Type B pancreatic cell (in vitro differentiated cells): ENCODE measurements around the gene LANCL3. TPM values are rescaled to one million over a fixed set of nuclear protein-coding genes. Genes with fewer than 3 reads are reported as not detected.

Experiments used
- DNase-seq: peaks from one replicate; pipeline ENCODE4 v3.0.0; 2021; ENCODE audit warnings: mixed read lengths; ENCODE audit not compliant: unreplicated experiment; ENCODE audit errors: extremely low spot score
- H3K27ac Mint-ChIP-seq: 2 replicates; pipeline ENCODE4 v1.8.0; 2021; ENCODE audit warnings: mild to moderate bottlenecking, mixed read lengths
- H3K27me3 Mint-ChIP-seq: 2 replicates; pipeline ENCODE4 v1.8.0; 2021; ENCODE audit warnings: mixed read lengths
- H3K36me3 Mint-ChIP-seq: 2 replicates; pipeline ENCODE4 v1.8.0; 2021; ENCODE audit warnings: mixed read lengths
- H3K4me1 Mint-ChIP-seq: one replicate; pipeline ENCODE4 v1.8.0; 2021; ENCODE audit warnings: mixed read lengths; ENCODE audit not compliant: unreplicated experiment
- H3K4me3 Mint-ChIP-seq: 2 replicates; pipeline ENCODE4 v1.8.0; 2021; ENCODE audit warnings: mild to moderate bottlenecking, mixed read lengths
- H3K9me3 Mint-ChIP-seq: 2 replicates; pipeline ENCODE4 v1.8.0; 2021; ENCODE audit warnings: mixed read lengths
- total RNA-seq: library from RNA; stranded (reverse); gene quantifications from 2 replicates; pipeline ENCODE4 v1.2.1, GENCODE V29; 2021; ENCODE audit warnings: low replicate concordance
- TF ChIP-seq, protein P1 (sequence below): fragments of 200-600 bp; sonication (generic); conservative IDR thresholded peaks from 2 replicates; pipeline ENCODE4 v1.5.0; 2021; ENCODE audit warnings: antibody characterized with exemption, mild to moderate bottlenecking

The LANCL3 gene
- total RNA-seq, 1 donor from 2014 or later = 1.1 TPM

DNA sequence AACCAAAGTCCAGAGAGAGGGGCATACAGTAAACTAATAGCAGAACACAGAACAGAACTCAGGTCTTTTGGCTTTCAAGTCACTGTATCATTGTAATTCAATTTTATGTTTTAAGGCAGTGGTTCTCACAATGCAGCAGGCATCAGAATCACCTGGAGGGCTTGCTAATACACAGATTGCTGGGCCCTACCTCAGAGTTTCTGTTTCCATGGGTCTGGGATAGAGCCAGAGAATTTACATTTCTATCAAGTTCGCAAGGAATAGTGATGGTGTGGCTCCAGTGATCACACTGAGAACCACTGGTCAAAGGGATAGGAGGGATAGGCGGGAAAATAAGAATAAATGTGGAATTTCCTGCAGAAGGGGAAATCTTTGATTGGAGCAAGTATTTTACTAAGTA, 36.7 kb downstream of the LANCL3 start:
- Mint-ChIP-seq H3K4me3 (no peak overlapping the region), H3K27me3 (peaks cover 34% of the 10 kb centered on the region), H3K36me3 (no peaks in the 10 kb centered on the region), H3K4me1 (no peaks in the 10 kb centered on the region), H3K27ac (no peak overlapping the region), H3K9me3 (no peaks in the 10 kb centered on the region)
- DNase-seq = no peak
- TF ChIP-seq, protein P1, sequence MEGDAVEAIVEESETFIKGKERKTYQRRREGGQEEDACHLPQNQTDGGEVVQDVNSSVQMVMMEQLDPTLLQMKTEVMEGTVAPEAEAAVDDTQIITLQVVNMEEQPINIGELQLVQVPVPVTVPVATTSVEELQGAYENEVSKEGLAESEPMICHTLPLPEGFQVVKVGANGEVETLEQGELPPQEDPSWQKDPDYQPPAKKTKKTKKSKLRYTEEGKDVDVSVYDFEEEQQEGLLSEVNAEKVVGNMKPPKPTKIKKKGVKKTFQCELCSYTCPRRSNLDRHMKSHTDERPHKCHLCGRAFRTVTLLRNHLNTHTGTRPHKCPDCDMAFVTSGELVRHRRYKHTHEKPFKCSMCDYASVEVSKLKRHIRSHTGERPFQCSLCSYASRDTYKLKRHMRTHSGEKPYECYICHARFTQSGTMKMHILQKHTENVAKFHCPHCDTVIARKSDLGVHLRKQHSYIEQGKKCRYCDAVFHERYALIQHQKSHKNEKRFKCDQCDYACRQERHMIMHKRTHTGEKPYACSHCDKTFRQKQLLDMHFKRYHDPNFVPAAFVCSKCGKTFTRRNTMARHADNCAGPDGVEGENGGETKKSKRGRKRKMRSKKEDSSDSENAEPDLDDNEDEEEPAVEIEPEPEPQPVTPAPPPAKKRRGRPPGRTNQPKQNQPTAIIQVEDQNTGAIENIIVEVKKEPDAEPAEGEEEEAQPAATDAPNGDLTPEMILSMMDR = no peak

DNA sequence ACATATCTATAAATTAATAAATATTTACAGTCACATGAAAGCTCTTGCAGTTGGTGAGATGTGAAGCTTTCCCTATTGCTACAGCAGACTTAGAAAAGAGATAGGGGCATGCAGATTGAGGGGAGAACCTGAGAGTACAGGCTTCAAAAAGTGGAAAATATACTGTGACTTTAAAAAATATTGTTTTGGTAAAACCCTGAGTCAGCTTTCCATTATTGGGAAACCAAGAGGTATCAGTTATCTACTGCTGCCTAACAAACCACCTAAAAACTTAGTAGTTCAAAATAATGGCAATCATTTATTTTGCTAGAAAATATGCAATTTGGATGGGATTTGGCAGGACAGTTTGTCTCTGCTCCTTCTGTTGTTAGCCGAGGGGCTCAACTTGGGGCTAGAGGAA, 38.3 kb downstream of the LANCL3 start:
- Mint-ChIP-seq H3K9me3 (no peaks in the 10 kb centered on the region), H3K4me1 (no peaks in the 10 kb centered on the region), H3K4me3 (no peak overlapping the region), H3K27ac (no peak overlapping the region), H3K36me3 (no peaks in the 10 kb centered on the region), H3K27me3 (peaks cover 20% of the 10 kb centered on the region)
- no peak for DNase-seq
- TF ChIP-seq, protein P1 = no peak

DNA sequence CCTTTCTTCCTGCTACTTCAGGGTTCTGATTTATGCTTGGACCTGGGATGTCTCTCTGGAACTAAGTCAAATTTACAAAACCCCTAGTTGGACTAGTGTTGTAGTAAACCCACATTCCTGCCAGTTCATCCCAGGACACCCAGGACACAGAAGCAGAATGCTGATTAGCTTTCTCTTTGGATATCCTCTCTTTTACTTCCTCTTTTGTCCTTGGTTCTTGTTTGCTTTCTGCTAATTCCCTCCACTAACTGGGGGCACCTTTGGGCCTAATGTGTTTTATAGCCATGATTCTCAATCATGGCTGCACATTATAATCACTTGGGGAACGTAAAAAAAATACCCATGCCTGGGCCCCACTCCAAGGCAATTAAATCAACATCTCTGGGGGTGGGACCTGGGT, 42.5 kb downstream of the LANCL3 start:
- DNase-seq = no peak
- H3K4me1 Mint-ChIP-seq = no peaks in the 10 kb centered on the region
- H3K9me3 Mint-ChIP-seq = no peaks in the 10 kb centered on the region
- H3K36me3 Mint-ChIP-seq = no peaks in the 10 kb centered on the region
- H3K4me3 Mint-ChIP-seq = no peak overlapping the region
- H3K27ac Mint-ChIP-seq = no peak overlapping the region
- peaks cover 15% of the 10 kb centered on the region for H3K27me3 Mint-ChIP-seq
- TF ChIP-seq, protein P1 = no peak

DNA sequence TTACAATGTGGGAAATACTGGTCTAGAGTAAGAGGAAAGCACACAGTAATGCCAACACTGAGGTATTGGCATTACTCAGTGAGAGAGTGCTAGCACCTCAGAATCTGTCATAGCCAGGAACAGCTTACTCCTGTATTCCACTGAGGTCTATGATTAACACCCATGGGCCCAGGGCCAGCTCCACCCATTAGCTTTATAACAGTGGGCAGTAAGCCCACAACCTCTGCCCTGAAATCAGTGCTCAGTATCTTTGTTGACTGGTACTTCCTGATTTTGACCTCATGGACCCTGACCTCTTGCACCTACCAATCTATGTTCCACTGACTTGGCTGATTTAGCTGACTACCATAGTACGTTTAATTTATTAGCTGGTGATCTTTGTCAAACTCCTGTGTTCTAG, 56.1 kb downstream of the LANCL3 start:
- Mint-ChIP-seq H3K9me3 (no peaks in the 10 kb centered on the region), H3K27me3 (no peaks in the 10 kb centered on the region), H3K36me3 (no peaks in the 10 kb centered on the region), H3K4me3 (no peak overlapping the region), H3K27ac (no peak overlapping the region), H3K4me1 (no peaks in the 10 kb centered on the region)
- TF ChIP-seq, protein P1 = no peak
- no peak for DNase-seq

DNA sequence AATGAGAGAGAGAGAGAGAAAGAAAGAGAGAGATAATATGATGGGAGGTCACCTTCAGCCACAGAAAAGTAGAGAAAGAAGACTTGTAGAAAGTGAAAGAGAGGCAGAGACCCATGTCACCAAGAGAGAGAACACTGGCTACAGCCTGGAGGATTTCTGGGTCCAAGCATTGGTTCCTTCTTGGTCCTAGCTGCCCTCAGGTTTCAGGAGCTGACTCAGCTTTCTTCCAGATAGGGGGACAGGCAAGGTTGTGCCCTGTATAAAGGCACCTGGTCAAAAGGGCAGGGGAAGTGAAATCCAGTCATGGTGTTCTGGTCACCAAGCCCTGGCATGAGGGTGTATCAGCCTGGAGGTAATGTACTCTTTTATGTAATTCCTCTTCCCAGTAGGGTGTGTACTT, 66.6 kb downstream of the LANCL3 start:
- TF ChIP-seq, protein P1 = no peak
- Mint-ChIP-seq H3K27ac (no peak overlapping the region), H3K4me1 (no peaks in the 10 kb centered on the region), H3K9me3 (no peaks in the 10 kb centered on the region), H3K36me3 (no peaks in the 10 kb centered on the region), H3K27me3 (no peaks in the 10 kb centered on the region), H3K4me3 (no peak overlapping the region)
- DNase-seq = no peak

DNA sequence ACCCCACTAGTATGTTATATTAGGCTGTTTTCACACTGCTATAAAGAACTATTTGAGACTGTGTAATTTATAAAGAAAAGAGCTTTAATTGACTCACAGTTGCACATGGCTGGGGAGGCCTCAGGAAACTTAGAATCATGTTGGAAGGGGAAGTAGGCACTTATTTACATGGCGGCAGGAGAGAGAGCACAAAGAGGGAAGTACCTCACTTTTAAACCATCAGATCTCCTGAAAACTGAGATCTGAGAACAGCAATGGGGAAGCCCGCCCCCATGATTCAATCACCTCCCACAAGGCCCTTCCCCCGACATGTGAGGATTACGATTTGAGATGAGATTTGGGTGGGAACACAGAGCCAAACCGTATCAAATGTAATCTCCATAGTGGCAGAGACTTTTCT, 68.7 kb downstream of the LANCL3 start:
- no peak overlapping the region for H3K4me3 Mint-ChIP-seq
- no peaks in the 10 kb centered on the region for H3K4me1 Mint-ChIP-seq
- TF ChIP-seq, protein P1 = no peak
- H3K36me3 Mint-ChIP-seq = no peaks in the 10 kb centered on the region
- no peak overlapping the region for H3K27ac Mint-ChIP-seq
- H3K27me3 Mint-ChIP-seq = no peaks in the 10 kb centered on the region
- no peaks in the 10 kb centered on the region for H3K9me3 Mint-ChIP-seq
- DNase-seq = no peak
